Lower leg skin (tissue), 3 donors: ENCODE data around the gene REC114.

Source experiments
- CTCF ChIP-seq, 3 donors: fragments of 450-650 bp; IDR thresholded peaks; one replicate each; pipeline ENCODE4 v1.5.1; 2016; ENCODE audit warnings: antibody characterized with exemption in 3 of 3, mild to moderate bottlenecking in 3 of 3, moderate library complexity in 2 of 3
- POLR2A ChIP-seq, 2 donors: fragments of 450-650 bp; IDR thresholded peaks; one replicate each; pipeline ENCODE4 v1.6.1; 2016 to 2017; ENCODE audit warnings: antibody characterized with exemption in 2 of 2, mild to moderate bottlenecking in 1 of 2, moderate library complexity in 1 of 2

- TF ChIP-seq CTCF (IDR thresholded peaks at IDR 0.05), result no peak
- no peak for TF ChIP-seq POLR2A (IDR thresholded peaks at IDR 0.05)
Measured at GRCh38 chr15:73518876-73519733, 76.1 kb downstream of the REC114 start.
